Ovary (tissue), 9 donors: ENCODE data around the gene DPM3. TPM values are rescaled to one million over a fixed set of nuclear protein-coding genes. Genes with fewer than 3 reads are reported as not detected.
"Not testable (repeated sequence)": the region's sequence is repeated elsewhere in the genome, so short reads cannot be mapped to it uniquely, and the experiment has no call there.

ENCODE experiments used
- DNase-seq, 5 donors: peaks; one replicate each; pipeline ENCODE4 v3.0.0-alpha.2; 2019 to 2020
- H3K27ac ChIP-seq, 2 donors: fragments of 200-600 bp; one replicate each; pipeline versions ENCODE4 v1.5.1 to v1.8.0; 2019 to 2022
- H3K27me3 ChIP-seq: fragments of 200-600 bp; one replicate; pipeline ENCODE4 v1.8.0; 2022
- H3K36me3 ChIP-seq: fragments of 200-600 bp; sonication (generic); one replicate; pipeline ENCODE4 v1.5.1; 2019
- H3K4me1 ChIP-seq: one replicate; pipeline ENCODE4 v1.8.1; 2013; ENCODE audit warnings: mild to moderate bottlenecking, moderate library complexity; ENCODE audit not compliant: insufficient read depth
- H3K4me3 ChIP-seq: fragments of 200-600 bp; sonication (generic); one replicate; pipeline ENCODE4 v1.5.1; 2017
- H3K9me3 ChIP-seq, 2 donors: fragments of 200-600 bp in 1 of 2; sonication (generic) in 1 of 2; one replicate each; pipeline versions ENCODE4 v1.5.1 to v1.8.1; 2013 to 2019; ENCODE audit warnings: mild to moderate bottlenecking in 1 of 2, moderate library complexity in 1 of 2
- CTCF ChIP-seq, 3 donors: fragments of 450-650 bp in 2 of 3; fragments of 200-600 bp in 1 of 3; IDR thresholded peaks; one replicate each; pipeline versions ENCODE4 v1.5.1 to v1.8.0; 2016 to 2022; ENCODE audit warnings: antibody characterized with exemption in 3 of 3, mild to moderate bottlenecking in 1 of 3
- EP300 ChIP-seq: sonication (generic); formaldehyde crosslinking; IDR thresholded peaks from one replicate; pipeline ENCODE4 v1.6.1; 2017; ENCODE audit warnings: antibody characterized with exemption
- POLR2A ChIP-seq: fragments of 450-650 bp; IDR thresholded peaks from one replicate; pipeline ENCODE4 v1.6.1; 2017; ENCODE audit warnings: antibody characterized with exemption, mild to moderate bottlenecking, moderate library complexity
- WGBS, 3 donors: extraction: QIAGEN DNeasy Blood & Tissue Kit in 1 of 3; methylation state at CpG; one replicate each; pipeline versions ENCODE4 v1.1.5 to v1.1.7; 2013 to 2017; 5-methylcytosine and 5-hydroxymethylcytosine counted together
- intact Hi-C, 4 donors: fragments of 100-400 bp; cut with DNase I; formaldehyde crosslinking; loops; one replicate each; pipeline versions ENCODE4 v1.11.0 to v1.15.1; 2022 to 2023
- polyA plus RNA-seq, 2 donors: library from polyadenylated mRNA; stranded (reverse); fragments of 200-250 nt in 1 of 2; fragments of 350-450 nt in 1 of 2; fragmentation: Illumina TruSeq in 1 of 2; extraction: RNeasy Lipid Tissue Mini Kit (QIAGEN cat#74804) in 1 of 2; gene quantifications; one replicate each; pipeline ENCODE4 v1.2.3, GENCODE V29; 2013 to 2014
- total RNA-seq, 7 donors: library from RNA; depleted of rRNA in 2 of 7; stranded (reverse); fragments of >200 nt in 2 of 7; fragmentation: NEBNext Ultra II Directional in 3 of 7; extraction: Animal tissue kit (Norgen Biotek cat#: 25700) in 3 of 7; gene quantifications; one replicate each; pipeline versions ENCODE4 v1.1.0 to v1.2.4, GENCODE V29; 2016 to 2023
- donor health status: DM: no; HTN: no; CAD: no; lungs with moderate emphysema.
- donor health status: DM: no; HTN: no; CAD: no.
- donor health status: Bipolar disorder and iron deficiency.
- donor health status: DM: yes; HTN: yes; CAD: no.
- donor health status: DM: no; HTN: no; CAD: no.
- donor health status: DM: yes; HTN: yes; CAD: no.

DPM3 gene
- total and polyA plus RNA-seq, 9 donors: 0.70 to 168 (median 85.5) TPM

- TF ChIP-seq EP300 (no peak), POLR2A (no peak), CTCF (IDR thresholded peaks at IDR 0.05) (peak; percentile 40 to 93 (median 76))
- Histone ChIP-seq H3K27ac (peak overlapping the region; percentile 20 to 31), H3K4me3 (no peak overlapping the region), H3K36me3 (no peaks in the 10 kb centered on the region), H3K27me3 (no peaks in the 10 kb centered on the region), H3K4me1 (peaks cover 7% of the 10 kb centered on the region), H3K9me3 (no peaks in the 10 kb centered on the region)
- intact Hi-C loops: loop anchor here (2.0 to 5.0 kb wide), 3 partner anchors 75 to 77 kb away; no protein-coding TSS in a partner anchor
- WGBS, 3 donors: 5 to 8% (median 7%) methylated on average over 25 to 28 of the region's 28 CpGs
- DNase-seq: peak; percentile 77 to 90 (median 84)
Measured at GRCh38 chr1:155167166-155168104, 27.1 kb upstream of the DPM3 start.

GRCh38 chr1:155166471-155167165, 26.3 kb upstream of the DPM3 start:
- H3K27ac ChIP-seq: peak overlapping the region; percentile 20 to 31
- no peaks in the 10 kb centered on the region for H3K27me3 ChIP-seq
- 5 to 9% (median 8%) methylated on average over 26 to 27 of the region's 27 CpGs for WGBS, 3 donors
- H3K9me3 ChIP-seq: no peaks in the 10 kb centered on the region
- H3K4me3 ChIP-seq: no peak overlapping the region
- peak; percentile 58 to 71 (median 68) for DNase-seq
- intact Hi-C loops: loop anchor here in 1 of 4 donors (5.0 kb wide), 1 partner anchor 74 kb away; no protein-coding TSS in a partner anchor
- TF ChIP-seq CTCF (IDR thresholded peaks at IDR 0.05) (no peak), EP300 (no peak), POLR2A (no peak)
- H3K4me1 ChIP-seq: peaks cover 7% of the 10 kb centered on the region
- no peaks in the 10 kb centered on the region for H3K36me3 ChIP-seq

GRCh38 chr1:155166051-155166470, 25.7 kb upstream of the DPM3 start:
- H3K4me3 ChIP-seq: no peak overlapping the region
- H3K36me3 ChIP-seq: no peaks in the 10 kb centered on the region
- H3K9me3 ChIP-seq: no peaks in the 10 kb centered on the region
- intact Hi-C loops: loop anchor here in 1 of 4 donors (5.0 kb wide), 1 partner anchor 74 kb away; no protein-coding TSS in a partner anchor
- peaks cover 7% of the 10 kb centered on the region for H3K4me1 ChIP-seq
- TF ChIP-seq POLR2A: no peak
- TF ChIP-seq EP300: no peak
- no peak for TF ChIP-seq CTCF (IDR thresholded peaks at IDR 0.05)
- no peak for DNase-seq
- no peaks in the 10 kb centered on the region for H3K27me3 ChIP-seq
- peak overlapping the region in 1 of 2 donors; percentile 26 for H3K27ac ChIP-seq
- 54 to 72% (median 63%) methylated on average over 8 of the region's 8 CpGs for WGBS, 3 donors

- intact Hi-C loops: loop anchor here in 1 of 4 donors (5.0 kb wide), 1 partner anchor 72 kb away; no protein-coding TSS in a partner anchor
- H3K9me3 ChIP-seq, H3K36me3 ChIP-seq, H3K27ac ChIP-seq, H3K27me3 ChIP-seq, DNase-seq, H3K4me1 ChIP-seq, H3K4me3 ChIP-seq: not testable (repeated sequence)
- WGBS, 3 donors: 94 to 96% (median 96%) methylated on average over 11 of the region's 11 CpGs
Measured at GRCh38 chr1:155164625-155165024, 24.3 kb upstream of the DPM3 start.

- DNase-seq, intact Hi-C loops: not testable (repeated sequence)
Measured at GRCh38 chr1:155163785-155164184, 23.5 kb upstream of the DPM3 start.

GRCh38 chr1:155162631-155163030, 22.3 kb upstream of the DPM3 start:
- 97 to 98% (median 97%) methylated on average over 6 of the region's 6 CpGs for WGBS, 3 donors
- H3K4me1 ChIP-seq, H3K27me3 ChIP-seq, intact Hi-C loops, H3K4me3 ChIP-seq, H3K9me3 ChIP-seq, DNase-seq, H3K27ac ChIP-seq, H3K36me3 ChIP-seq: not testable (repeated sequence)

More at GRCh38 chr1:155163785-155164184, 23.5 kb upstream of the DPM3 start:
- H3K27me3 ChIP-seq, H3K4me3 ChIP-seq, H3K9me3 ChIP-seq, H3K4me1 ChIP-seq, H3K36me3 ChIP-seq, H3K27ac ChIP-seq: not testable (repeated sequence)
- WGBS, 3 donors: 93 to 97% (median 96%) methylated on average over 4 of the region's 4 CpGs
